NCI-H1436 (cell line): ENCODE data around the gene KIAA1549.

Experiments used
- DNase-seq: peaks from one replicate; lab custom pipeline; 2025; lab: John Stamatoyannopoulos, UW

KIAA1549 gene

GRCh38 chr7:138907201-138907847, 73.9 kb downstream of the KIAA1549 start:
- DNase-seq = no peak

- no peak for DNase-seq
These were observed 77.2 kb downstream of the KIAA1549 start for GRCh38 chr7:138903859-138904435.

- no peak for DNase-seq
These were observed 77.9 kb downstream of the KIAA1549 start for GRCh38 chr7:138903186-138903820.

GRCh38 chr7:138902161-138902560, 79.0 kb downstream of the KIAA1549 start:
- no peak for DNase-seq

- no peak for DNase-seq
These were observed 81.0 kb downstream of the KIAA1549 start for GRCh38 chr7:138900035-138900828.

- DNase-seq = no peak
These were observed 82.4 kb downstream of the KIAA1549 start for GRCh38 chr7:138898802-138899201.

GRCh38 chr7:138898255-138898654, 82.9 kb downstream of the KIAA1549 start:
- no peak for DNase-seq

- DNase-seq = no peak
These were observed 85.5 kb downstream of the KIAA1549 start for GRCh38 chr7:138895679-138896078.

GRCh38 chr7:138893258-138893657, 87.9 kb downstream of the KIAA1549 start:
- no peak for DNase-seq

GRCh38 chr7:138892812-138893211, 88.4 kb downstream of the KIAA1549 start:
- no peak for DNase-seq

GRCh38 chr7:138892006-138892630, 89.1 kb downstream of the KIAA1549 start:
- DNase-seq = no peak

- no peak for DNase-seq
These were observed 89.8 kb downstream of the KIAA1549 start for GRCh38 chr7:138891446-138891810.

GRCh38 chr7:138890499-138891445, 90.4 kb downstream of the KIAA1549 start:
- no peak for DNase-seq

- peak; percentile 67 for DNase-seq
These were observed 91.3 kb downstream of the KIAA1549 start for GRCh38 chr7:138889582-138890498.

- no peak for DNase-seq
These were observed 93.1 kb downstream of the KIAA1549 start for GRCh38 chr7:138887872-138888656.

GRCh38 chr7:138887085-138887710, 94.0 kb downstream of the KIAA1549 start:
- no peak for DNase-seq

- peak; percentile 71 for DNase-seq
These were observed 94.7 kb downstream of the KIAA1549 start for GRCh38 chr7:138886501-138886917.

GRCh38 chr7:138885383-138886147, 95.6 kb downstream of the KIAA1549 start:
- DNase-seq = no peak
